ENCODE results near the gene C22orf39.

Gene C22orf39

DNA sequence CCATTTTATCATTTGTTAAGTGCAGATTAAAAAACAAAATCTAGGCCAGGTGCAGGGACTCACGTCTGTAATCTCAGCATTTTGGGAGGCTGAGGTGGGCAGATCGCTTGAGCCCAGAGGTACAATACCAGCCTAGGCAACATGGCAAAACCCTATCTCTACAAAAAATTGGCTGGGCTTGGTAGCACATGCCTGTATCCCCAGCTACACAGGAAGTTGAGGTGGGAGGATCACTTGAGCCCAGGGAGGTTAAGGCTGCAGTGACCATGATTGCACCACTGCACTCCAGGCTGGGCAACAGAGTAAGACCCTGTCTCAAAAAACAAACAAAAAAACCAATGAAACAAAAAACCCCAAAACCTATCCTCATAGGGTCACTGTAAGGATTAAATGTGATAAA is 48.9 kb downstream of the C22orf39 start:
- DNase-seq (no peak), ATAC-seq (replicated peaks) (no peak)
- Mint-ChIP-seq H3K4me3 (no peak overlapping the region), H3K9me3 (no peaks in the 10 kb centered on the region), H3K4me1 (peaks cover 0 to 2% of the 10 kb centered on the region in 2 donors), H3K27ac (no peak overlapping the region), H3K27me3 (no peaks in the 10 kb centered on the region), H3K36me3 (peaks cover 34 to 52% of the 10 kb centered on the region in 2 donors)

DNA sequence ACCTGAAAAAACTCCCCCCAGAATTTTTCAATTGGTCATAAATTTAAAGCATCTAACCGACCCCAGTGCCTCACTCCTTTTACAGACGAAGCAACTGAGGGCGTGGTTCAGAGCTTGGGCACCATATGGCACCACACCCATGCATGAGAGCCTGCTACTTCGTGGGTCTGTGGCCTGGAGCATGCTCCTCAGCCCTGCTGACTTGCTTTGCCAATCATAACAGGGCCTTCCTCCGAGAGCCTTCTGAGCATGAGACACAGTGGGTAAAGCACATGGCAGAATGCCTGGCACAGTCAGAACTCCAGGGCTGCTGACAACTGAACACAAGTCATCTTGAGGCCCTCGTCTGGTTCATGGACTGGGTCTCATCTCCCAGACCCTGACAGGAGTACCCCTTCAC is 49.3 kb downstream of the C22orf39 start:
- DNase-seq (no peak), ATAC-seq (replicated peaks) (no peak)
- Mint-ChIP-seq H3K27ac (no peak overlapping the region), H3K36me3 (peaks cover 34 to 56% of the 10 kb centered on the region in 2 donors), H3K27me3 (no peaks in the 10 kb centered on the region), H3K9me3 (no peaks in the 10 kb centered on the region), H3K4me1 (peaks cover 0 to 2% of the 10 kb centered on the region in 2 donors), H3K4me3 (no peak overlapping the region)

DNA sequence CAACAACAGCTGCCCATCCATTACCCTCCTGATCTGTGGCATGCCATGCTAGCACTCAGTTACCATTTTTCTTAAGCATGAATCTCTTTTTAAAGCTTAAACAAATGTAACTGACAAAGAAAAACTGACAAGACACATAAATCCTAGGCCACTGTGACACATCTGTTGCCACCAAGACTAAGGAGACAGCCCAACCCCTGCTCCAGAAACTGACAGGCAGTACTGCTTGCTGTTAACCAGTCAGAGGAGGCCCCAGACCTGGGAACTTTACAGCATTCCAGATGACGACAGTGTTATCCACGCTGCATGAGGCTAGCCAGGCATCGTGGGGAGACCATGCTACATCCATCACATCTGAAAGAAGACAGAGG is 49.8 kb downstream of the C22orf39 start:
- ATAC-seq (replicated peaks) (no peak), DNase-seq (no peak)
- Mint-ChIP-seq H3K27me3 (no peaks in the 10 kb centered on the region), H3K9me3 (no peaks in the 10 kb centered on the region), H3K4me1 (peaks cover 0 to 2% of the 10 kb centered on the region in 2 donors), H3K4me3 (no peak overlapping the region), H3K36me3 (peaks cover 37 to 58% of the 10 kb centered on the region in 2 donors), H3K27ac (no peak overlapping the region)

DNA sequence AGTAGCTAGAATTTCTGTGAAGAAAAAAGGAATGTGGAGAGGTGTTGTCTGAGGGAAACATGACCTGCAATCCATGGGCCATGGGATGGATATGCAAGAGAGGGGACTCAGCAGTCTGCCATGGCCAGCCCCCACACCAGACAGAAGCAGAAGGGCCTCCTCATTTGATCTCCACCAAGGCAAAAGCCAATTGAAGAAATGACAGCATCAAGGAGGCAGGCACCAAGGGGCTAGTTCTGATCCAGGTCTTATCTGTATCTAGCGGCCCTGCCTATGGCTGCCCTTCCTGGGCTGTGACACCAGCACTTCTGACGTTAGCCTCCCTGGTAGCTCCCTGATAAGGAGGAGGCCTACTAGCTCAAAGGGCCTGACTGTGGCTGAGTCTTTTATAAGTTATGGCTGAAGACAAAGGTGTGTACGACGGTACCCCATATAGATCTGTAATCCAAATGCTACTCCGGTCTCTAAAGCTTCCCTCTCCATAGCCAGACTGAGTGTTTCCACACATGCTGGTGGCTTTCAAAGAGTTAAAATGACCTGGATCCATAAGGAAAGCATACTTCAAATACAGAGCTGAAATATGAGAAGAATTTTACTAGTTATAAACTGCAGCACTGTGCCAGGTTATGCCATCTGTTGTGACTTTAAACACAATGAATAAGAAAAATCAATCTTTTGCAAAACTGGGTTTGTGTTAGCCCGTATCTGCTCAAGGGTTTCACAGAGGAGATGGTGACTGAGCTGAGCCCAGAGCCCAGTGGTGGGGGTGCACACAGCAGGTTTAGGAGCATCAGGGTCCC is 50.4 kb downstream of the C22orf39 start:
- Mint-ChIP-seq H3K4me3 (no peak overlapping the region), H3K9me3 (no peaks in the 10 kb centered on the region), H3K27me3 (no peaks in the 10 kb centered on the region), H3K36me3 (peaks cover 39 to 60% of the 10 kb centered on the region in 2 donors), H3K4me1 (peaks cover 0 to 2% of the 10 kb centered on the region in 2 donors), H3K27ac (no peak overlapping the region)
- ATAC-seq (replicated peaks) (no peak), DNase-seq (no peak)

DNA sequence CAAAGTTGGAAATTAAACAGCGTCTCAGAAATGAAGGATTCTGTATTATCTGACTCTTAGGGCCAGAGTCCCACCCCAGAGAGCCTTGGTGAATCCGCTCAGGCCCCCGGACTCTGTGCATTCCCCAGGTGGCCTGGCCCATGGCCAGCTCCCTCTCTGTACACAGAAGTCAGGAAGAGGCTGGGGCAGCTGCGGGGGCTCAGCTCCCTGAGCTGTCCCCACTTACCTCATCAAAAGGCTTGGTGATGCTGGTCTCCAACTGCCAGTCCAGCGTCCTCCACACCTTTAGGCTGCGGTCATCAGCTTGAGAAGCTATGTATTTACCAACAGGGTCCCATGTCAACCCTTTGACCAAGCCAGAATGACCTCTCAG is 51.0 kb downstream of the C22orf39 start:
- Mint-ChIP-seq H3K36me3 (peaks cover 36 to 57% of the 10 kb centered on the region in 2 donors), H3K9me3 (no peaks in the 10 kb centered on the region), H3K27ac (no peak overlapping the region), H3K4me1 (peaks cover 0 to 2% of the 10 kb centered on the region in 2 donors), H3K4me3 (no peak overlapping the region), H3K27me3 (no peaks in the 10 kb centered on the region)
- DNase-seq = no peak
- ATAC-seq (replicated peaks) = no peak

DNA sequence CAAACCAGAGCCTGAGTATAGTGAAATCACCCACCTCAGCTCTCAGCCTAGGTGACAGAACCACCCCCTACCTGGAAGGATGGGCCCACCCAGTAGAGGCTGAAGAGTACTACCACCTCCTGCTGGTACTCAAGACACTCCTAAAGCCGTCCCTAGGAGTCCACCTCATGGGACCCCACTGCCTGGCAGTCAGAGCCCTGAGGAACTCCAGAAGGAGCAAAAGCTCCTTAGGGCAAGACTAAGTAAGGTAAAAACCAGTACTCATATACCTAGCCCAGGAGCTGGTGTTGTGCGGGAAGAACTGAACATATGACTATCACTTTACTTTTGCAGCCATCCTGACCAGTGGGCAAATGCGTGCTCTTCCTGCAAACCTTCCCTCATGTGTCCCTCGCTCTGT is 52.2 kb downstream of the C22orf39 start:
- H3K9me3 Mint-ChIP-seq = no peaks in the 10 kb centered on the region
- ATAC-seq (replicated peaks) = no peak
- H3K27ac Mint-ChIP-seq = no peak overlapping the region
- no peak for DNase-seq
- no peak overlapping the region for H3K4me3 Mint-ChIP-seq
- no peaks in the 10 kb centered on the region for H3K27me3 Mint-ChIP-seq
- peaks cover 0 to 2% of the 10 kb centered on the region in 2 donors for H3K4me1 Mint-ChIP-seq
- peaks cover 32 to 49% of the 10 kb centered on the region in 2 donors for H3K36me3 Mint-ChIP-seq

DNA sequence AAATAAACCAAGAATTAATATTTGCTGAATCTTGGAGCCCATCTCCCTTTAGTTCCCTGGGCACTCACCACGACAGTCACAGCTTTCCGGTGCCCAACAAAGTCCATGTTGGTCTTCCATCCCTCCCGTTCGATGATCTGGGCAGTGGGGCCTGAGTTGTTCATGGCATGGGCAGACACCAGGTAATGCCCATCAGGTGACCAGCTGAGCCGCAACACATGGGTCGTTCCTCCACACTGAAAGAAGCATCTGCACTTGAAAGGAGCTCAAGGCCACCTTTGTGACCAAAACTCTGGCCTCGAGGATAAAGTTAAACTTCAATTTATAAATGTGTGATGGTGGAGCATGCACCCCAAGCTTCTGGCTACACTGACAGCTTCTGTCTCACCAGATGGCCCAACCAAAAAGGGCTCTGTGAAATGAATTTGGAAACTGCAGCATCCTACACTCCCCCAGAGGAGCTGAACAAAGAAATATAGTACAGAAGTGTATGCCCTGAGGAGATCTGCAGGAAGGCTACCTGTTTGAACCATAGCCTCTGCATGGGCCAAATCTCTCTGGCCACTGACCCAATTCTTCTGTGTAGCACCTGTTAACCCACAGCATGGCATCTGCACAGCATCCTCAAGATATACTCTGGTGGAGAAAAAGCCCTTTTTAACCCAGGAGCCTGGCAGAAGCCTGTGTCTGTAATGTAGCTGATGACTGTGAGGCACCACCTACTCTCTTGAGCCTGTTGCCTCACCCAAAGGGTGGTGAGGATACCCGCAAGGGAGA is 53.0 kb downstream of the C22orf39 start:
- H3K27me3 Mint-ChIP-seq = no peaks in the 10 kb centered on the region
- no peak overlapping the region for H3K4me3 Mint-ChIP-seq
- H3K36me3 Mint-ChIP-seq = peaks cover 33 to 47% of the 10 kb centered on the region in 2 donors

DNA sequence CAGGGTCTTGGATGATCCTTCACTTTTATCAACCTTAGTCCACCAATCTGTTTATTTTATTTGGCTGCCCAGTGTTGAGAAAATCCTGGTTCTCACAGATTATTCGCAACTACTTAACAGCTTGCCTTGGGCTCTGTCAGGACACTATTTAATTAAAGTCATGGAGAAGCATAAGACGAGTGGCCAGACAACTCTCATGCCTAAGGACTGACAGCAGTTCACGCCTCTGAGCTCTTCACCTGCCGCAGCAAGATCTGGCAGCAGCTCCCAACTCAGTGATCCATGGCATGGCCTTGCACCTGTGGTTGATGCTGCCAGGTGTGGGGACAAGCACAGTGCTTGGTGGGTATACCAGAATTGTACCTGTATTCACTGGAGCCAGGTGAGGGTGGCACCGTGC is 53.8 kb downstream of the C22orf39 start:
- Mint-ChIP-seq H3K27ac (no peak overlapping the region), H3K4me3 (no peak overlapping the region), H3K9me3 (no peaks in the 10 kb centered on the region), H3K27me3 (no peaks in the 10 kb centered on the region), H3K4me1 (peaks cover 0 to 2% of the 10 kb centered on the region in 2 donors), H3K36me3 (peaks cover 30 to 46% of the 10 kb centered on the region in 2 donors)
- no peak for ATAC-seq (replicated peaks)
- DNase-seq = no peak

More for the DNA sequence above, 53.0 kb downstream of the C22orf39 start:
- DNase-seq (no peak), ATAC-seq (replicated peaks) (no peak)
- no peaks in the 10 kb centered on the region for H3K9me3 Mint-ChIP-seq
- peaks cover 0 to 2% of the 10 kb centered on the region in 2 donors for H3K4me1 Mint-ChIP-seq
- no peak overlapping the region for H3K27ac Mint-ChIP-seq
